PC-9 (cell line): ENCODE results near the gene MON1B.

Source experiments
- EZH2 ChIP-seq: fragments of 200-600 bp; sonication (generic); IDR thresholded peaks from 2 replicates; pipeline ENCODE4 v1.8.0; 2017; ENCODE audit warnings: antibody characterized with exemption, low read depth
- TF ChIP-seq, protein P1 (sequence below): fragments of 200-600 bp; sonication (generic); conservative IDR thresholded peaks from 2 replicates; pipeline ENCODE4 v1.6.1; 2017; ENCODE audit warnings: mixed run types, antibody characterized with exemption, mild to moderate bottlenecking, moderate library complexity

GRCh38 chr16:77169650-77170236, 21.2 kb upstream of the MON1B start:
- TF ChIP-seq, protein P1, sequence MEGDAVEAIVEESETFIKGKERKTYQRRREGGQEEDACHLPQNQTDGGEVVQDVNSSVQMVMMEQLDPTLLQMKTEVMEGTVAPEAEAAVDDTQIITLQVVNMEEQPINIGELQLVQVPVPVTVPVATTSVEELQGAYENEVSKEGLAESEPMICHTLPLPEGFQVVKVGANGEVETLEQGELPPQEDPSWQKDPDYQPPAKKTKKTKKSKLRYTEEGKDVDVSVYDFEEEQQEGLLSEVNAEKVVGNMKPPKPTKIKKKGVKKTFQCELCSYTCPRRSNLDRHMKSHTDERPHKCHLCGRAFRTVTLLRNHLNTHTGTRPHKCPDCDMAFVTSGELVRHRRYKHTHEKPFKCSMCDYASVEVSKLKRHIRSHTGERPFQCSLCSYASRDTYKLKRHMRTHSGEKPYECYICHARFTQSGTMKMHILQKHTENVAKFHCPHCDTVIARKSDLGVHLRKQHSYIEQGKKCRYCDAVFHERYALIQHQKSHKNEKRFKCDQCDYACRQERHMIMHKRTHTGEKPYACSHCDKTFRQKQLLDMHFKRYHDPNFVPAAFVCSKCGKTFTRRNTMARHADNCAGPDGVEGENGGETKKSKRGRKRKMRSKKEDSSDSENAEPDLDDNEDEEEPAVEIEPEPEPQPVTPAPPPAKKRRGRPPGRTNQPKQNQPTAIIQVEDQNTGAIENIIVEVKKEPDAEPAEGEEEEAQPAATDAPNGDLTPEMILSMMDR = peak; percentile 74
- TF ChIP-seq EZH2 = no peak
